HL-60 (cell line): ENCODE data around the gene GBP1.
"Not testable (repeated sequence)": the region's sequence is repeated elsewhere in the genome, so short reads cannot be mapped to it uniquely, and the experiment has no call there.

Experiments used
- DNase-seq, 2 experiments: peaks; one replicate each; pipeline ENCODE4 v3.0.0-alpha.2; 2010 to 2020; ENCODE audit warnings: low read depth in 1 of 2, low spot score in 1 of 2
- H3K27ac ChIP-seq: fragments of 250-450 bp; sonication (Bioruptor Pico); replicated peaks from 2 replicates; pipeline ENCODE4 v1.5.1; 2020; ENCODE audit warnings: mild to moderate bottlenecking, moderate library complexity
- H3K27me3 ChIP-seq: fragments of 250-450 bp; sonication (Bioruptor Pico); 2 replicates; pipeline ENCODE4 v1.5.1; 2021; ENCODE audit warnings: mild to moderate bottlenecking, moderate library complexity; ENCODE audit not compliant: insufficient read depth, poor library complexity, severe bottlenecking
- H3K4me3 ChIP-seq: replicated peaks from 2 replicates; pipeline ENCODE4 v1.5.1; 2011; ENCODE audit warnings: mild to moderate bottlenecking, control low read depth, low read length; ENCODE audit not compliant: insufficient read depth
- CTCF ChIP-seq: IDR thresholded peaks from one replicate; pipeline ENCODE4 v1.5.1; 2011; ENCODE audit warnings: low read length, control low read depth, inconsistent platforms; ENCODE audit not compliant: insufficient read depth
- GABPA ChIP-seq: IDR thresholded peaks from 2 replicates; pipeline ENCODE4 v1.6.1; 2012; ENCODE audit warnings: low read depth
- POLR2AphosphoS5 ChIP-seq: IDR thresholded peaks from 2 replicates; pipeline ENCODE4 v1.6.1; 2012; ENCODE audit warnings: low read depth
- REST ChIP-seq: IDR thresholded peaks from 2 replicates; pipeline ENCODE4 v1.6.1; 2012; ENCODE audit warnings: low read depth; ENCODE audit not compliant: insufficient replicate concordance
- SPI1 ChIP-seq: IDR thresholded peaks from 2 replicates; pipeline ENCODE4 v1.6.1; 2012; ENCODE audit warnings: low read depth, mild to moderate bottlenecking, borderline replicate concordance

Gene GBP1

GRCh38 chr1:89023026-89023425 lies 42.0 kb downstream of the GBP1 start:
- TF ChIP-seq SPI1, result no peak
- TF ChIP-seq CTCF, result no peak

GRCh38 chr1:89022167-89022959 lies 42.6 kb downstream of the GBP1 start, which contains the start of gene GBP3:
Gene GBP3 (minus strand): TSS chr1:89022866. CDS start chr1:89020721, 2,145 bp downstream.
- TF ChIP-seq GABPA, result no peak
- no peak for TF ChIP-seq CTCF
- no peak for TF ChIP-seq SPI1
- no peak for TF ChIP-seq REST
- TF ChIP-seq POLR2AphosphoS5, result no peak
- Histone ChIP-seq H3K27me3 (no peaks in the 10 kb centered on the region), H3K4me3 (peak within 1 kb of the TSS; percentile 50), H3K27ac (peak within 1 kb of the TSS; percentile 46)
- peak; percentile 3 to 47 for DNase-seq

More at GRCh38 chr1:89023026-89023425, 42.0 kb downstream of the GBP1 start:
- DNase-seq, result no peak
- H3K4me3 ChIP-seq, result no peak overlapping the region
- H3K27ac ChIP-seq, result peak overlapping the region; percentile 46
- H3K27me3 ChIP-seq, result no peaks in the 10 kb centered on the region

GRCh38 chr1:89018318-89018717 lies 46.7 kb downstream of the GBP1 start:
- DNase-seq, H3K27me3 ChIP-seq, H3K27ac ChIP-seq, H3K4me3 ChIP-seq: not testable (repeated sequence)

GRCh38 chr1:89008511-89008910 lies 56.5 kb downstream of the GBP1 start:
- Histone ChIP-seq H3K27me3 (no peaks in the 10 kb centered on the region), H3K4me3 (no peak overlapping the region), H3K27ac (no peak overlapping the region)
- TF ChIP-seq SPI1, result no peak
- no peak for TF ChIP-seq CTCF
- TF ChIP-seq REST, result no peak
- no peak for TF ChIP-seq GABPA
- no peak for TF ChIP-seq POLR2AphosphoS5
- DNase-seq, result no peak
